ENCODE data around the gene TRAF7. TPM values are rescaled to one million over a fixed set of nuclear protein-coding genes. Genes with fewer than 3 reads are reported as not detected.

Gene TRAF7
- total RNA-seq, 1 donor from 2014 or later, result 88.8 TPM

DNA sequence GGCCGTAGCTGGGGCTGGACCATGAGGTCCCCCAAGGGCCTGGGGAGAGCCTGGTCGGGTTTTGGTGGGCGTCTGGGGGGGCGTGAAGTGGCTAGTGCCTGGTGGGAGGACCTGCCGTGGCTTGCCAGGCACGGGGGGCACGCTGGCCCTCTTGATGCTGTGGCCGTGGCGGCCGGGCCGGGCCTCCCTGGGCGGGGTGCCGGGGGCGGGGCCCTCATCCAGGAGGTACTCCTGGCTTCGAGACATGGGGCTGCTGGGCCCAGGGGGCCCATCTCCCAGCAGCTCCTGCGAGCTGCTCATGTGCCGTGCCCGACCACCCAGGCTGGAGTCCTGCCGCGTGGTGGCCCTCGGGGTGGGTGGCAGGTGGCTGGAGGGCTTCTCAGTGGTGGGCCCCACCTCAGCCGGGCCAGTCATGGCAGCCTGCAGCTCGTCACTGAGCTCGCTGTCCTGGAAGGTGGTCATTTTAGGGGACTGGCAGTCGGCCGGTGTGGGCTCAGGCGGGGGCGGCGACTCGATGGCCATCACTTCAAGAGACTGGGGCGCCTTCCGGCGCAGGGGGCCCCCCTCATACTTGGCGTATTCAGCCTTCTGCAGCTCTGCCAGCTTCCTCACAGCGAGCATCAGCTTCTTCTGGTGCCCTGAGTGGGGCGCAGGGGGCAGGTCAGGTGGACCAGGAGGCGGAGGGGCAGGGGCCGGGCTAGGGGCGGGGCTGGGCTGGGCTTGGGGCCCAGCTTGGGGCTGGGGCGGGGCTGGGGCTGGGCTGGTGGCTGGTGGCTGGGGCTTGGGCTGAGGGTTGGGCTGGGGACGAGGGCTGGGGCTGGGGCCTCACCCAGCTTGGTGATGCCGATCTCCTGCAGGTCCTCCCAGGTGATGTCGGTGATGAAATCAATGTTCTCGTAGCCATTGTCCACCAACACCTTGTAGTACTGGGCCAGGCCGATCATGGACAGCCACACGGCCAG, 25.7 kb downstream of the TRAF7 start:
- no peak for DNase-seq (ENCODE audit: low read depth, low spot score)

DNA sequence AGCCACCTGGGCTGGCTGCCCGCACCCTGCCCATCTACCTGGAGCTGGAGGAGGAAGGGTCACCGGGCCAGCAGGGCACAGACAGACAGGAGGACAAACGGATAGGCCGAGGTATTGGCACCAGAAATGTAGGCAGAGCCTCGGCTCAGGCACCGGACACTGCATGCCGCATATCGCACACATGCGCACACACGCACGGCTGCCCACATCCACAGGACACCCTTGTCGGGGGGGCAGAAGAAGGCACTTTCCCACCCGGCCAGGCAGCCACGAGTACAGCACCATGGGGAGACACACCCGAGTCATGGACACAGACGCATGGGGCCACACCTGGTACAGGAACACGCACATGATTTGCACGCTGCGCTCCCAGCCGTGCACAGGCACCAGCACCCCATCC, 26.4 kb downstream of the TRAF7 start:
- no peak for DNase-seq (ENCODE audit: low read depth, low spot score)

DNA sequence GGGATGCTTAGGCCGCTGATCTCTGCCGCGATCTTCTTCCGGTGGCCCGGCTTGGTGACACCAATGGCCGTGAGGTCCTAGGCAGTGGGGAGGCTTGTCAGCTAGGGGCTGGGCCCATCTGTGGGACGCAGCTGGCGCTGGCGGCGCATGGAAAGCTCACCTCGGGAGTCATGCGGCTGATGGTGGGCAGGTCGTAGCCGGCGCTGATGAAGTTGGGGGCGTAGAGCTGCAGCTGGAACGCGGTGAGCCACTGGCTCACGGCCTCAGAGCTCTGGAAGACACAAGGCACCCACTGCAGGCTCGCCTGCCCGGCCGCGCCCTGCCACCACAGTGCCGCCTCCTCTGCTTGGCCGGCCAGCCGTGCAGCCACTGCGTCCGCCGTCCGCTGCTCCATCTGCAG, 28.1 kb downstream of the TRAF7 start:
- no peak for DNase-seq (ENCODE audit: low read depth, low spot score)

DNA sequence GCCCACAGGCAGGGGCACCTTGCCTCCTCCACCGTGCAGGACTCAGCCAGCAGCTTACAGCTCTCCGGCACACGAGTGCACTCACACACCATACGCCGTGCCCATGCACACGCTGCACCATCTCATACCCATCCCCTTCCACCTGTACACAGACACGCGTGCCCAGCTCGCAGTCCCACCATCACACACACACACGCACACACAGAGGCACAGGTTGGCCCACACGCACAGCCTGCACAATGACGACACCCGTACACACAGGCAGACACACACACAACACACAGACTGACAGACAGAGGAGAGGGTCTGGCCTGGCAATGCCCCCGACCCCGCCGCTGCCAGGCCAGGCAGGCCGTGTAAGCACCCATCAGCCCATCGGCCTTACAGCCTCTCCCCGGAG, 28.8 kb downstream of the TRAF7 start:
- DNase-seq (ENCODE audit: low read depth, low spot score), result no peak

DNA sequence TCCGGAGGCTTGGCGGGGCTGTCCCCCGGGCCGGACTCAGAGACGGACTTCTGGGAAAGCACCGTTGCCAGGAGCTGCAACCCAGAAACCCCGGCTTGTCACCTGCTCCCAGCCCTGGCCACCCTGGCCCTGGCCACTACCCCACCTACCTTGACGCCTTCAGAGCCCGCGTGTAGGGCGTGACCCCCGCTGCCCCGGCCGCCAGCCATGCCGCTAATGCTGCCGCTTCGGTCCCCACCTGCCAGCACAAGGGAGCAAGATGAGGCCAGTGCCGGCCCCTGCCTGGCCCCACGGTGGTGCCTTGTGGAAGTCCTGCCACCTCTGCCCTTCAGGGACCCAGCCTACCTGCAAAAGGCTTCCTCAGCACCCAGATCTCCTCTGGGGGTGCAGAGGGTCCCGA, 29.4 kb downstream of the TRAF7 start:
- no peak for DNase-seq (ENCODE audit: low read depth, low spot score)

DNA sequence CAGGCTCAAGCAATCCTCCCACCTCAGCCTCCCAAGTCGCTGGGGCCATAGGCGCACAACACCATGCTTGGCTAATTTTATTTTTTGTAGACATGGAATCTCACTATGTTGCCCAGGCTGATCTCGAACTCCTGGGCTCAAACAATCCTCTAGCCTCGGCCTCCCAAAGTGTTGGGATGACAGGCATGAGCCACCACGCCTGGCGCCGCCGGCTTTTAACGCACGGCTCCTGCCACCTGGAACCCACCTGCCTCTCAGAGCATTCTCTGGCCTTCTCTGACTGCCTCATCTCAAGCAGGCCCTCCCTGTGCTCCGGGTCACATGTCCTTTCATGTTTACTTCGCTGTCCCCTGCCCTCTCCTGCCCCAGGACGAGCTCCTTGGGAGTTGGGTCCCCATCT, 30.5 kb downstream of the TRAF7 start:
- no peak for DNase-seq (ENCODE audit: low read depth, low spot score)

DNA sequence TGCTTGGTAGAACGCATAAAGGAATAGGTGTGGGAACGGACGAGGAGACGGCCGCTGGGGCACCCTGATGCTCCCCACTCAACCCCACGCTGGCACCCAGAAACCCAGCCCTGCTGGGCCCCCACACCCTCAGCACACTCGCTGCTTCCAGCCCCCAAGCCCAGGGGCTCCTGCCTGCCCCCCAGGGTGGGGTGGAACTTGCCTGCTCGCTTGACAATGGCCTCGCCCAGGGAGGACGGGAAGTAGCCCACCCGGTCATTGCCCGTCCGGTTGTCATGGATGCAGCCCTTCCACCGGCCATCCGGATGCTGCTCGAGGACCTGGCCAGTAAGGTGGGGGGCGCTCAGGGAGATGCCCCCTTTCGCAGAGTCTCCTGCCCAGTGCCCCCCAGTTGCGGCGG, 30.9 kb downstream of the TRAF7 start:
- DNase-seq (ENCODE audit: low read depth, low spot score), result no peak

GRCh38 chr16:2187212-2187611, 31.6 kb downstream of the TRAF7 start:
- no peak for DNase-seq (ENCODE audit: low read depth, low spot score)

- no peak for DNase-seq (ENCODE audit: low read depth, low spot score)
Observed at GRCh38 chr16:2188395-2188794, 32.8 kb downstream of the TRAF7 start.

DNA sequence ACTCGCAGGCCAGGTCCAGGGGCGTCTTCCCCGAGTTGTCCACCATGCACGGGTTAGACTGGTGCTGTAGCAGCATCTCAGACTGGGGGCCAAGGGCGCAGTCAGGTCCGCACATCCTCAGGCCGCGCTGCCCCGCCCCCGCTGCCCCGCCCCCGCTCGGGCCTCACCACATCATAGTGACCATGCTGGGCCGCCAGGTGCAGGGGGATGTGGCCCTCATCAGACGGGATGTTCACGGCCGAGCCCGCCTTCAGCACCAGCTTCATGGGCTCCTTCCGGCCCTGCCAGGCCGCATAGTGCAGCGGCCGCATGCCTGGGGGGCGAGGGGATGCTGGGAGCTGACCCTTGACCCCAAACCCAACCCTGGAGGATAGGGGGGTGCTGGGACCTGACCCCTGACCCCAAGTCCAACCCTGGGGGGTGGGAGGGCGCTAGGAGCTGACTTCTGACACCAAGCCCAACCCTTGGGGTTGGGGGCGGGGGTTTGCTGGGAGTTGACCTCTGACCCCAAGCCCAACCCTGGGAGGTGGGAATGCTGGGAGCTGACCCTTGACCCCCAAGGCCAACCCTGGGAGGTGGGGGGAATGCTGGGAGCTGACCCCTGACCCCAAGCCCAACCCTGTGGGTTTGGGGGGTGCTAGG, 33.8 kb downstream of the TRAF7 start:
- DNase-seq (ENCODE audit: low read depth, low spot score), result no peak

- no peak for DNase-seq (ENCODE audit: low read depth, low spot score)
Observed at GRCh38 chr16:2190002-2190658, 34.5 kb downstream of the TRAF7 start.

GRCh38 chr16:2190659-2191445, 35.3 kb downstream of the TRAF7 start:
- DNase-seq (ENCODE audit: low read depth, low spot score), result no peak

GRCh38 chr16:2191446-2191706, 35.8 kb downstream of the TRAF7 start:
- no peak for DNase-seq (ENCODE audit: low read depth, low spot score)

GRCh38 chr16:2194166-2194834, 38.7 kb downstream of the TRAF7 start:
- no peak for DNase-seq (ENCODE audit: low read depth, low spot score)

GRCh38 chr16:2194852-2195321, 39.3 kb downstream of the TRAF7 start:
- no peak for DNase-seq (ENCODE audit: low read depth, low spot score)

GRCh38 chr16:2195322-2196161, 40.0 kb downstream of the TRAF7 start:
- DNase-seq (ENCODE audit: low read depth, low spot score), result no peak

- DNase-seq (ENCODE audit: low read depth, low spot score), result no peak
Observed at GRCh38 chr16:2196162-2196980, 40.8 kb downstream of the TRAF7 start, which contains the start of gene CASKIN1. TSS of gene CASKIN1 (minus strand) at chr16:2196605. CDS start at chr16:2196432, 173 bp downstream.

GRCh38 chr16:2196981-2197511, 41.5 kb downstream of the TRAF7 start:
- no peak for DNase-seq (ENCODE audit: low read depth, low spot score)

DNA sequence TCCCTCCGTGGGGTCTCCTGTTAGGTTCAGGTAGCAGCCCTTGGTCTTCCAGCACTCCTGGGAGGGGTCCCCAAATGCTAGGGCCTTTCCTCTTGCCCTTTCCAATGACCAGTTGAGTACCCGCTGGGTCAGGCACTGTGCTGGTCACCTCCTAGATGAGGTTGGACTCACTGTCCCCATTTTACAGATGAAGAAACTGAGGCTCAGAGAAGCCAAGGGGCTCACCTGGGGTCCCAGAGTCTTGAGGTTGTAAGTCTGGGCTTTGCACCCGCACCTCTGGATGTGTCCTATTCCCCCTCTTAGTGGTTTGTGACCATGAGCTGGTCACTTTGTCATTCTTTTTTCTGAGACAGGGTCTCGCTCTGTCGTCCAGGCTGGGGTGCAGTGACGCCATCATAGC, 42.2 kb downstream of the TRAF7 start:
- DNase-seq (ENCODE audit: low read depth, low spot score), result no peak
